Cerebellar nuclear complex (tissue), 1 donor: ENCODE measurements around the gene CRYM.
"Not testable (repeated sequence)": the region's sequence is repeated elsewhere in the genome, so short reads cannot be mapped to it uniquely, and the experiment has no call there.

Experiments
- DNase-seq, 2 experiments: peaks; one replicate each; lab custom pipeline; 2025; lab: John Stamatoyannopoulos, UW

Gene CRYM

DNA sequence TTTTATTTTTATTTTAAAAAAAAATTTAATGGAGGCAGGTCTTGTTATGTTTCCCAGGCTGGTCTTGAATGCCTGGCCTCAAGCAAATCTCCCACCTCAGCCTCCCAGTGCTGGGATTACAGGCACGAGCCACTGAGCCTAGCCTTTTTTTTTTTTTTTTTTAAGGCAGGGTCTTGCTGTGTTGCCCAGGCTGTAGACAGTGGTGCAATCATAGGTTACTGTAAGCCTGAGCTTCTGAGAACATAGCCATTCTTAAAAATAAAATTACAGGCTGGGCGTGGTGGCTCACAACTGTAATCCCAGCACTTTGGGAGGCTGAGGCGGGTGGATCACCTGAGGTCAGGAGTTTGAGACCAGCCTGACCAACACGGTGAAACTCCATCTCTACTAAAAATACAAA is 29.9 kb downstream of the CRYM start:
- not testable (repeated sequence) for DNase-seq

DNA sequence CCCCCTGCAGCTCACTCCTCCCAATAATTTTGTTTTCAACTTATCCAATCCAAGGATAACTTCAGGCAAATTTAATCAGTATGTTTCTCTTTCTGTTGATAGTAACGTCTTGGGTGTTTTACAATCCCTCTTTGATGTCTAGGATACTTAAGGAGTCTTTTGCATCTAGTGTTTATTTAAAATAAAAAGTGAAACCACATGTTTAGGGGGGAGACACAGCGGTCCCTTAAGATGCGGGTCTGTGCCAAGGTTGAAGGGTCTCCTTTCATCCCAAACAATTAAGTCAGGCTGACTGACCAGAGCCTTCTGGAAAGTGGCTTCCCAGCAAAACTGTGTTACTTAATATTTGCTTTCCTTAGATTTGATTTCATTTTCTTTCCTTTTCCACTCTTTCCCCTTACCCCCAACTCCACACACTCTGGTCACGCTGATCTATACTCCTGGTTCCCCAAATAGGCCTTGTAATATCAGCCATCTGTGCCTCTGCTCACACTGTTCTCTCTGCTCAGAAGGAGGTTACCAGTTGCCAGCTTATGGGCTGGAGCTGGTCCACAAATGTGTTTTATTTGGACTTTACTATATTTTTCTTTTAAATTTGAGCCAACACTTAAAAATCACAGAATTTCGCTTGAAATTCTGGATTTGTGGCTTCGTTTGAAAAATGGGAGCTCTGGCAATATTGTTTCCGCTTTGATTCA is 33.4 kb downstream of the CRYM start:
- peak in 1 of 2 experiments; percentile 33 for DNase-seq

DNA sequence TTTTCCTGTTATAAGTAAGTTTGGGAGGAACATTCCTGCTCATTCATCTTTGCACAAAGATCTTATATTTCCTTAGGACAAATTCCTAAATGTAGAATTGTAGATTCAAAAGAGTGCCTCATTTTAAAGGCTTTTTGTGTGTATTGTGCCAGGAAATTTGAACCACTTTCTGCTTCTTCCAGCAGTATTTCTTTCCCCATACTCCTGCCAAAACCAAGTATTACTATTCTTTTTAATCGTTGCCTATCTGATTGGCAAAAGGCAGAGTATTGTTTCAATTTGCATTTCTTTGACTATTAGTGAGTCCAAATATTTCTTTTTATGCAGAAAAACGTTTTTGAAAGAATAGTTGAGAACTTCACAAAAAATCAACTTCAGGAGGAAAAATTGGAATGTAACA is 35.3 kb downstream of the CRYM start:
- no peak for DNase-seq

DNA sequence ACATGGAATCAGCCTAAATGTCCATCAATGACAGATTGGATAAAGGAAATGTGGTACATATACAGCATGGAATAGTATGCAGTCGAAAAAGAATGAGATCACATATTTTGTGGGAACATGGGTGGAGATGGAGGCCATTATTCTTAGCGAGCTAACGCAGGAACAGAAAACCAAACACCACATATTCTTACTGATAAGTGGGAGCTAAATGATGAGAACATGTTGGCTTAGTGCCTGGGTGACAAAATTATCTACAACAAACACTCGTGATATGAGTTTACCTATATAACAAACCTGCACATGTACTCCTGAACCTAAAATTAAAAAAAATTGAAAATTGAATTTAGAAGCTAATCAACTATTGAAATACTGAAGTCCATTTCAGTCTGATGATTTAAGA is 38.4 kb downstream of the CRYM start:
- DNase-seq, result no peak

DNA sequence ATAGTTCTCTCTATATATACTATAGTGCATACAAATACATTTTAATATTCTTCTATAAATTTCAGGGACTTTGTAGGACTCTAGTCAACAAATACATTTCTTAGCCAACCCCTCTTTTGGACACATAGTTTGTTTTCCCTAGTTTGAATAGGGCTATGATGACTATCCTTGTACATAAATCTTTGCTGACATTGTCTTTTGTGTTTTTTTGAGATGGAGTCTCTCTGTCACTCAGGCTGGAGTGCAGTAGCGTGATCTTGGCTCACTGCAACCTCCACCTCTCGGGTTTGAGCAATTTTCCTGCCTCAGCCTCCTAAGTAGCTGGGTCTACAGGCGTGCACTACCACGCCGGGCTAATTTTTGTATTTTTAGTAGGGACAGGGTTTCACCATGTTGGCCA is 41.3 kb downstream of the CRYM start:
- DNase-seq, result no peak

DNA sequence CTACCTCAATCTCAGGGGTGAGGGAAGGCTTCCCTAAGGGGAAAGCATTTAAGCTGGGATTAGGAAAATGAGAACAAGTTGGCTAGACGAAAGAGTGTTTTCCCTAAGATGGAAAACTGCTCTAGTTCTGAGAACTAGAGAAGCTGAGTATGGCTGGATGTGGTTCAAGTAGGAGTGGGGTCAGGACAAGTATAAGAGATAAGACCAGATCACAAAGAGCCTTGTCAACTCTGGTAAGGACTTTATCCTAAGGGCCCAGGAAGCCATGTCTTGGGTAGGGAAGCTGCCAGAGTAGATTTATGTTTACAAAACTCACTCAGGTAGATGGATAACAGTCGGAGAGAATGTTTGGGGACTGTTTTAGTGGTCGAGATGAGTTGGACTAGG is 42.9 kb downstream of the CRYM start:
- DNase-seq, result no peak

DNA sequence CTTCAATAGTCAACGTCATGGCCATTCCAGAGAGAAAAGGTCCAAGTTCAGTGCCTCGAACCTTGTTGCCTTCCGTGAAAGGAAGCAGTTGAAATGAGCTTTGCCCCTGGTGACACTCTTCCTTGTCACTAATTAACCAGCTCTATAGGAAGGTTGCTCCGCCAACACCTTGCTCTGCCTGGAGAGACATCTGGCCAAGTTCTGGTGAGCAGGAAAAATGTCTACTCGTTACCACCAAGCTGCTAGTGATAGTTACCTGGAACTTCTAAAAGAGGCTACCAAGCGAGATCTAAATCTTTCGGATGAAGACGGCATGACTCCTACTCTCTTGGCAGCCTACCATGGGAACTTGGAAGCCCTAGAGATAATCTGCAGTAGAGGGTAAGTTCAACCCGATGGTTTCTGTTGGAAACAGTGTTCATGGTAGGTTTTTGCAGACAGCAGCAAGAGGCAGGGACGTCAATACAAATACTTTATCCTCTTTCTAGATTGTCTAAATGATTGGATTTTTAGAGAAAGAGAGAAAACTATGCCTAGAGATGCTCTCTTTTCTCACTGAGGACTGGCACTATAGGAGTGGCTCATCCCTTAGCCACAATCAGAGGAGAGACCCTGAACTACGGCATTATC is 44.5 kb downstream of the CRYM start, which contains the start of gene ANKS4B:
ANKS4B (plus strand) TSS at position 179 of the 630 bp plus-strand sequence; CDS start at position 218, 39 bp downstream.
- DNase-seq, result no peak

DNA sequence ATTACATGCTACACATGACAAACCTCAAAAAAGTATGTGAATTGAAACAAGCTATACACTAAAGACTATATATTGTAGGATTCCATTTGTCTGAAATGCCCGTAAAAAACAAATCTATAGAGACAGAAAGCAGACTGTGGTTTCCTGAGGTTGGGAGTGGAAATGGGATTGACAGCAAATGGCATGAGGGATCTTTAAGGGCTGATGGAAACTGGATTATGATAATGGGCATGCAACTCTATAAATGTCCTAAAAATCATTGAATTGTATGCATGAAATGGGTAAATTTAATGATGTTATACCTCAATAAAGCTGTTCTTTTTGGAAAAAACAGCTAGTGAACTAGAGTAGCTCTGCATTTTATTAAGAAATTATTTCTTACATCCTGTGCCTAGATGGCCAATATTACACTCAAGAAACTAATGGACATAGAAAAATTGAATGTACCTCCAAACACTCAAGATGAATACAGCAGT is 45.0 kb downstream of the CRYM start:
- DNase-seq, result no peak

DNA sequence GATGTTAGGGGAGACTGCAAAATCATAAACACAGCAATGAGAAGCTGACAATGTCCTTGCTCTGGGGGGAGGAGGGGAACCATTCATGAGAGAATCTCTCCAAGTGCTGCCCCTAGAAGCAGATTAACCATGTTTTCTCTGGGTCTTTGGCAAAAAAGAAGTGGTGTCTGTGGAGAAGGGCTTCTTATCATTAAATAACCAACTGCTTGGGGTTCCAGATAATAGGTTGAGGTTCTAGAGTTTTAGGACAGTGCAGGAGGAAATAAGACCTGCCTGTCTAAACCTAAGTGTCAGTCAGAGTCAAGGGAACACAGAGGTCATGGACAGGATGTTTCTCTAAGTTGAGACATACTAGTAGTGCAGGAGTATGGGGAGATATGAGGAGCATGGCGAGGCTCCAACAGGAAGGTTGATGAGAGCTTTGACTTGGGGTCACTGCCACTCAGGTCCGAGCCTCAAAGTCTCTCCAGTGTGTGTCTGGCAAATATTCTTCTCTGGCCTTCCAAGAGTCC is 49.7 kb downstream of the CRYM start:
- DNase-seq, result no peak

DNA sequence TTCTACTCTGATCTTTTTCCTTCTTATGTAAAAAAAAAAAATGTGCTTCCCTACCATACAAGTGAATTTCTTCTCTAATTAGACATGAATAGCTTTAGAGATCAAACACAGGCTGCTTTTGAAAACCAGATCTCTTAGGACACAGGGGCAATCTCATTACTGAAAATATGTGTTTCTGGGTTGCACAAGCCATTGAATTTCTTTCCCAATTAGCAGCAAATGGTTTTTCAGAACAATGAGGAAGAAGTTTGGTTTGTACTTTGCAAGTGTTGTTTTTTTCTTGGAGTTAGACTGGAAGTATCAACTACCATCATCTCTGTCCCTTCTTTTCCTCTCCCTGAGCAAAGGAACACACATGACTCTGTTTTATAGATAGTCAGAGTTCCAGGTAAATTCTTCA is 50.2 kb downstream of the CRYM start:
- DNase-seq, result no peak

DNA sequence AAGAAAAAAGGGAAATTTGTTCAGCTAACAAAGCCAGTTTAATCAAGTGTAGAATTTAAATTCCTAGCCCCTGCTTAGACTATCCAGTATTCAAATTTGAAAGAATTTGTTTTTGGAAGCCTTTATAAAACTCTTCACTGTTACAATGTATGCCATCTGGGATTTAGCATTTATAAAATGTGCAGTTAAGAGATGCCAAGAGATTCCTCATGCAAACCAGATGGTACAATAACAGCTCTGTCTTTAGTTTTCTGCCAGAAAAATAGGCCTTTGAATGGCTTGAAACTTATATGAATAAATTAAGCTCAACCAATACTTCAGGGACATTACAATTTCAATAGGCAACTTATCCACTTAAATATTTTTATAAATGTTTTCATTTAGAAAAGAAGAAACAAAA is 51.3 kb downstream of the CRYM start:
- peak in 1 of 2 experiments; percentile 70 for DNase-seq

DNA sequence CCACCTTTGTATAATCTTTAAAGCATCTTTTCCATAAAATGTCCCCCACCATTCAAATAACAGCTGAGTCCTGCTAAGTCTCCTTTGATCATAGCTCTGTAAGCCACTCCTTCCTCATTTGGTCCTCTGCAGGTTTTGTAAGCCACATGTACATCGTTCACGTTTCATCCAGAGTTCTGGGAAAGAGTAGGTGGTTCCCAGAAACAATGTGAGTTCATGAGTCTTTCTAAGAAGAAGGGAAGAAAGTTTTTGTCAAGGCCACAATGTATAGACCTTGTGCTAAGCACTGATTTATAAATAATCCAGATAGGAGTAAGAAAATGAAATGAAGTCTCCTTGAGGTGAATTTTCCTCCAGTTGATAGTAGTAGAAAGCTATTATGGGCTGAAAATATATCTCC is 53.3 kb downstream of the CRYM start:
- DNase-seq, result no peak

DNA sequence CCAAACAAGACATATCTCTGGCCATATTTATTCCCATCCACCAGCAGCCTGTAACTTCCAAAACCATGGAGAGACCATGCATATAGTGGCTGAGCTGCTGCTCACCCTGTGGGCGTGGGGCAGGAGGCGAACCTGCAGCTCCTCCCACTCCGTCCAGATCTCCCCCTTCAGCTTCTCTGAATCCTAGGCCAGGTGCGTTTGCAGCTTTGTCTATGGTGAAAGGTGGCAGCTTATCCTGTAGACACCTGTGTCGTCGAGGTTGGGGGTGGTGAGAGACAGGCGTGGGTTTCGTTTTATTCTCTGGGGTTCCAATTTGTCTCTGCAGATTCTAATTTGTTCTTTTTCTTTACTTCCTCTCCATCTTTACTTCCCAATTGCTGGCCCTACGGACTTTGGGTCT is 54.3 kb downstream of the CRYM start:
- DNase-seq, result no peak

DNA sequence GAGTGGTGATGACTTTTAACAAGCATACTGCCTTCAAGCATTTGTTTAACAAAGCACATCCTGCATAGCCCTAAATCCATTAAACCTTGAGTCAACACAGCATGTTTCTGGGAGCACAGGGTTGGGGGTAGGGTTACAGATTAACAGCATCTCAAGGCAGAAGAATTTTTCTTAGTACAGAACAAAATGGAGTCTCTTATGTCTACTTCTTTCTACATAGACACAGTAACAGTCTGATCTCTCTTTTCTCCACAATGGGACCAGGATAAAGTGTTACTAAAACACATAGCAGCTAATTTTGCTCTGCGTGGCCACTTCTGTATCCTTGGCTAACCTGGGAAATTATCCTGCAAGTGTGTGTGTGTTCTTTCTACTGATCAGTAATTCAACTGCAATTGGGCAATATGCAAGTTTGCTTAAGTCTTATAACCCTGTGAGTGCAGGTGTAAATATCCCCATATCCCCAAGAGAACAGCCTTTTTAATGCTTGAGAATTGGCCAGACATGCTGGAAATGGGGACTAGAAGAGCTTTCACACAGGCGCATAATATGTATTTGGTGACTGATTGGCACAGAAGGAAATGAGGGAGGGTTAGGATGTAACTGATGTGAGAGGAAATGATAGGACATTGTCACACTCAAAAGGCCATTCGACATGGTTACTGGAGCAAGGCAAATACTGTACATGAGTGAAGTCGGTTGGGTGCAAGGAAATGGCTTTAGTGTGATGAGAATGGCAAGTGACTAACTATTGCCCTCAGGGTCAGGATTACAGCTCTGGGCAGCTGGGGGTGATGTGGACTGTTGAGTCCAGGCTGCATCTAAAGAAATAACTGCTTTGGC is 55.4 kb downstream of the CRYM start:
- no peak for DNase-seq

DNA sequence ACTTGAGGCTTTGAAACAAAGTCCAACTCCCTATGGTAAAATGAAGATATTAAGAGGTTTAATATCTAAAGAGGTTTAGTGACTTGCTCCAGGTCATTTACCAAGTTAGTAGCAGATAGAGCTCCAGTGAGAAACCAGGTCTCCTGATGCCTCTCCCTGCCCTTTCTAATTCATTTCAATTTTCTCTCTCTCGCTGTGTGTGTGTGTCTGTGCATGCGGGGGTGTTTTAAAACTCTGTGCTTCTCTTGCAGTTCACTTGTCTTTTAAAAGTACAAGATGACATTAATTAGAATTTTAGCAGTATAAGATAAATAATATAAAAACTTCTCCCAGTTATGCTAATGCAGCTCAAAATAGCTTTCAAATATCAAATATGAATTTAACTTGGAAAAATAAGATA is 58.5 kb downstream of the CRYM start:
- DNase-seq, result no peak

DNA sequence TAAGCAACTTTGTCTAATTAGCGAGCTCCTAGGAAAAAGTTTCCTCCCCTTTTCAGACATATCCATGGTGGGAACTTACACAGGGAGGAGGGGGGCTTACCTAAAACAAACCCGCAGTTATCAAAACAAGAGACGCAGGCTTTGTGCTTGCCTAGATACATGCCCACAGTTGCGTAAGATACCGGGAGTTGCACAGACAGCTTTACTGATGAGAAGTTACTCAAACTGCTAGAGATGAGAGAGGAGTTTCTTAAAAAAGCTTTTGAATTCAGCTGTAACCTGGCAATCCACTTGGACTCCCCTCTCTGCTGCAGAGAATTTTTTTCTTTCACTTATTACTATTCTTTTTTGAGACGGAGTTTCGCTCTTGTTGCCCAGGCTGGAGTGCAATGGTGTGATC is 59.9 kb downstream of the CRYM start:
- no peak for DNase-seq

DNA sequence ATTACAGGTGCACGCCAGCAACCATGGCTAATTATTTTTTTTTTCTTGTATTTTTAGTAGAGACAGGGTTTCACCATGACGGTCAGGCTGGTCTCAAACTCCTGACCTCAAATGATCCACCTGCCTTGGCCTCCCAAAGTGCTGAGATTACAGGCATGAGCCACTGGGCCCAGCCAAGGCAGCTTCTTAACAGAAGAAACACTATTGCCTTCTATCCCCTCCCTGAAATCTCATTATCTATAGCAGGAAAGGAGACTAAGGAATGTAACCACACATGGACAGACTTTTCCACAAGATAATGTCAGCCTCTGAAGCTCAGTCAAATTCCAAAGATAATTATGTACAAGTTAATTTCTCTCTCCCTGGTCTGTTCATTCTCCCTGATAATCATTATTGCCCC is 61.0 kb downstream of the CRYM start:
- DNase-seq, result no peak

DNA sequence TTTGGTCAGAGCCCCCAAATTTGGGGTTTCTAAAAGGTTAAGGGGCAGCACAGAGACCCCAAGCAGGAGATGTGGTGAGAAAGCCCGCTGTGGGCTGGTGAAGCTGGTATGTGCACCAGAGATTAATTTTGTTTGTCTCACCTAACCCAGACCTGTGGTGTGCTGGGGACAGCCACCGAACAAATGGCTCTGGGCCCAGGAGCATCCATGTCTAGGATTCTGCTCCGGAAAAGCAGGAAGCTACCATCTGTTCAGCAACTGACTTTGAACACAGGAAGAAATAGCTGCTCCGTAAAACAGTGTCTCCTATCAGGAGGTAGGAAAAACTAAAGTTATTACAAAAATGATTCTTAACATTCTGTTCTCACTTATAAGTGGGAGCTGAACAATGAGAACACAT is 64.0 kb downstream of the CRYM start:
- DNase-seq, result peak; percentile 51 to 79

DNA sequence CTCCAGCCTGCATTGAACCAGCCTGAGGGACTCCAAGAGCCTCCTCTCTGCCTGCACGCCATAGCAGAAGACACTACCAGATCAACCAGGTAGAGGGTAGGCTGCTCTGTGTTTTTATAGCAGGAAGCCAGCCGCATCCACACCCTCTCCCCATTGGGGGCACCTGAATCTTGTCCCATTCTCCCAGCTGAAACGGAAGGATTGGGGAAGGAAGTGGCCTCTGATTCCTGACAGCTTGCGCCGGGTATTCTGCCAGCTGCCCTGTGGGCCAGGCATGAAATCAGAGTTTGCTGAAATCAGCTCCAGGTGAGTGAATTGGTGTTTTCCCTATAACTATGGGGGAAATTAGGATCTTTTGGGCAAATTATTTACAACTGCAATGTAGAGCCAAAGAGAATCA is 66.6 kb downstream of the CRYM start, which contains the start of gene ZP2:
ZP2 (minus strand) TSS at position 89 of the 400 bp plus-strand sequence; CDS start at position 62, 27 bp downstream.
- peak; percentile 27 to 81 for DNase-seq
